NCI-H2171 (cell line): ENCODE results near the gene CPNE9.
"Not testable (repeated sequence)": the region's sequence is repeated elsewhere in the genome, so short reads cannot be mapped to it uniquely, and the experiment has no call there.

Experiments
- DNase-seq: peaks from one replicate; lab custom pipeline; 2025; lab: John Stamatoyannopoulos, UW

Gene CPNE9

GRCh38 chr3:9748031-9748430 is 44.4 kb downstream of the CPNE9 start:
- no peak for DNase-seq

GRCh38 chr3:9749296-9749644 is 45.6 kb downstream of the CPNE9 start:
- no peak for DNase-seq

- DNase-seq: peak; percentile 86
Measured at GRCh38 chr3:9749645-9750555, 46.3 kb downstream of the CPNE9 start, which contains the start of gene OGG1. Gene OGG1 (plus strand): TSS chr3:9749952. CDS start chr3:9750287, 335 bp downstream.

- no peak for DNase-seq
Measured at GRCh38 chr3:9750556-9751411, 47.2 kb downstream of the CPNE9 start.

GRCh38 chr3:9754678-9755077 is 51.0 kb downstream of the CPNE9 start:
- DNase-seq: no peak

- DNase-seq: no peak
Measured at GRCh38 chr3:9757427-9757826, 53.8 kb downstream of the CPNE9 start.

- DNase-seq: no peak
Measured at GRCh38 chr3:9760779-9761505, 57.3 kb downstream of the CPNE9 start.

GRCh38 chr3:9761919-9762318 is 58.3 kb downstream of the CPNE9 start:
- DNase-seq: no peak

- no peak for DNase-seq
Measured at GRCh38 chr3:9762871-9763270, 59.2 kb downstream of the CPNE9 start.

GRCh38 chr3:9765865-9766264 is 62.2 kb downstream of the CPNE9 start:
- no peak for DNase-seq

GRCh38 chr3:9767418-9767817 is 63.8 kb downstream of the CPNE9 start:
- DNase-seq: no peak

- no peak for DNase-seq
Measured at GRCh38 chr3:9768141-9768775, 64.6 kb downstream of the CPNE9 start.

- no peak for DNase-seq
Measured at GRCh38 chr3:9769012-9769411, 65.4 kb downstream of the CPNE9 start.

- peak; percentile 25 for DNase-seq
Measured at GRCh38 chr3:9769426-9770275, 66.0 kb downstream of the CPNE9 start, which contains the start of gene CAMK1. Gene CAMK1 (minus strand): TSS chr3:9769947. CDS start chr3:9767749, 2,198 bp downstream.

- DNase-seq: no peak
Measured at GRCh38 chr3:9770276-9770812, 66.7 kb downstream of the CPNE9 start.

GRCh38 chr3:9771007-9771406 is 67.4 kb downstream of the CPNE9 start:
- DNase-seq: not testable (repeated sequence)

- no peak for DNase-seq
Measured at GRCh38 chr3:9776896-9777693, 73.5 kb downstream of the CPNE9 start.

- no peak for DNase-seq
Measured at GRCh38 chr3:9777694-9778021, 74.0 kb downstream of the CPNE9 start.
